OCI-LY1 (cell line): ENCODE data around the gene IQUB.
"Not testable (repeated sequence)": the region's sequence is repeated elsewhere in the genome, so short reads cannot be mapped to it uniquely, and the experiment has no call there.

Experiments used
- H2AFZ ChIP-seq: fragments of 200-600 bp; sonication (generic), shearing (Covaris generic); 2 replicates; pipeline ENCODE4 v1.6.0; 2014; ENCODE audit warnings: antibody characterized with exemption, mild to moderate bottlenecking, low read length
- H3F3A ChIP-seq: fragments of 200-600 bp; sonication (generic), shearing (Covaris generic); 2 replicates; pipeline ENCODE4 v1.6.0; 2014; ENCODE audit warnings: mild to moderate bottlenecking, antibody characterized with exemption, low read length, moderate library complexity; ENCODE audit not compliant: insufficient read depth
- H3K27ac ChIP-seq: fragments of 200-600 bp; sonication (generic); 2 replicates; pipeline ENCODE4 v1.5.1; 2014; ENCODE audit warnings: low read length, mixed run types, mild to moderate bottlenecking, low read depth; ENCODE audit not compliant: poor library complexity, severe bottlenecking
- H3K27me3 ChIP-seq: fragments of 200-600 bp; sonication (generic); 2 replicates; pipeline ENCODE4 v1.6.0; 2014; ENCODE audit warnings: antibody characterized with exemption, mild to moderate bottlenecking, low read length, moderate library complexity; ENCODE audit not compliant: insufficient read depth
- H3K36me3 ChIP-seq: fragments of 200-600 bp; sonication (generic); 2 replicates; pipeline ENCODE4 v1.6.1; 2014; ENCODE audit warnings: mild to moderate bottlenecking, antibody characterized with exemption, low read length, moderate library complexity, mixed read lengths; ENCODE audit not compliant: insufficient read depth
- H3K4me1 ChIP-seq: fragments of 200-600 bp; sonication (generic); 2 replicates; pipeline ENCODE4 v1.5.1; 2014; ENCODE audit warnings: mild to moderate bottlenecking, low read length, moderate library complexity; ENCODE audit not compliant: insufficient read depth, severe bottlenecking
- H3K4me2 ChIP-seq: fragments of 200-600 bp; sonication (generic), shearing (Covaris generic); 2 replicates; pipeline ENCODE4 v1.6.1; 2014; ENCODE audit warnings: low read length
- H3K4me3 ChIP-seq: fragments of 200-600 bp; sonication (generic); 2 replicates; pipeline ENCODE4 v1.5.1; 2014; ENCODE audit warnings: low read length, low read depth, mild to moderate bottlenecking, mixed read lengths; ENCODE audit not compliant: poor library complexity, severe bottlenecking
- H3K79me2 ChIP-seq: fragments of 200-600 bp; shearing (Covaris generic); 2 replicates; pipeline ENCODE4 v1.6.1; 2016; ENCODE audit warnings: mixed run types, low read length, mixed read lengths; ENCODE audit not compliant: insufficient read depth
- H3K9ac ChIP-seq: fragments of 200-600 bp; sonication (generic), shearing (Covaris generic); 2 replicates; pipeline ENCODE4 v1.6.1; 2014; ENCODE audit warnings: mild to moderate bottlenecking, low read length, mixed read lengths
- H3K9me2 ChIP-seq: fragments of 200-600 bp; sonication (generic), shearing (Covaris generic); 2 replicates; pipeline ENCODE4 v1.6.1; 2014; ENCODE audit warnings: low read depth, mild to moderate bottlenecking, low read length, mixed read lengths
- H3K9me3 ChIP-seq: fragments of 200-600 bp; shearing (Covaris generic); 2 replicates; pipeline ENCODE4 v1.6.1; 2014; ENCODE audit warnings: low read length, mixed read lengths
- H4K20me1 ChIP-seq: fragments of 200-600 bp; sonication (generic), shearing (Covaris generic); 2 replicates; pipeline ENCODE4 v1.6.0; 2016; ENCODE audit warnings: mild to moderate bottlenecking, low read length; ENCODE audit not compliant: insufficient read depth
- CTCF ChIP-seq: fragments of 200-600 bp; sonication (generic), shearing (Covaris generic); IDR thresholded peaks from 2 replicates; pipeline ENCODE4 v1.5.1; 2017; ENCODE audit warnings: mild to moderate bottlenecking, antibody characterized with exemption, low read length, moderate library complexity, mixed read lengths
- EZH2 ChIP-seq: fragments of 200-600 bp; sonication (generic), shearing (Covaris generic); IDR thresholded peaks from 2 replicates; pipeline ENCODE4 v1.8.0; 2017; ENCODE audit warnings: borderline replicate concordance, mixed run types, mild to moderate bottlenecking, antibody characterized with exemption, low read length, moderate library complexity, mixed read lengths

The IQUB gene

DNA sequence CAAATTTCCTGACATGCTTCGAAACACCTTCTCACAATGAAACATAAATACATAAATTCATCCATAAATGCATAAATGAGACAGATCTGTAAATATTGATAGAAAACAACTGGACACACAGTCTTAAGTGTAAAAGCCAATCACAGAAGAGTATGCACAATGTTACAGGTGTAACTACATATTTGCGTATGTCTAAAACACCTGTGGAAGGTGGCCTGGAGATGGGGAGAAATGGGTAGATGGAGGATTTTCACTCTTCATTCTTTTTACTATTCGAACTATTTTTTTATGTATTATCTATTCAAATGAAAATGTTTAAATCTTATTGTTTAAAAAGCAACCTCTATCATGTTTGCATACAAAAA, 860 bp downstream of the IQUB start:
- no peaks in the 10 kb centered on the region for H4K20me1 ChIP-seq
- no peak overlapping the region for H3K9ac ChIP-seq
- H3K36me3 ChIP-seq: no peaks in the 10 kb centered on the region
- H3K27ac ChIP-seq: no peak overlapping the region
- no peaks in the 10 kb centered on the region for H3K9me2 ChIP-seq
- TF ChIP-seq EZH2 (no peak), CTCF (no peak)
- no peaks in the 10 kb centered on the region for H3K9me3 ChIP-seq
- H3K4me2 ChIP-seq: peak overlapping the region; percentile 69; the same call in 1 of the 2 replicates
- no peaks in the 10 kb centered on the region for H3K79me2 ChIP-seq
- peaks cover 18% of the 10 kb centered on the region for H3K4me1 ChIP-seq
- peaks cover 12% of the 10 kb centered on the region for H3F3A ChIP-seq
- no peak overlapping the region for H2AFZ ChIP-seq
- H3K27me3 ChIP-seq: no peaks in the 10 kb centered on the region
- H3K4me3 ChIP-seq: no peak overlapping the region

GRCh38 chr7:123532788-123533552, 1.4 kb downstream of the IQUB start:
- Histone ChIP-seq H3K4me2 (peak overlapping the region; percentile 21; the same call in 1 of the 2 replicates), H3F3A (peaks cover 12% of the 10 kb centered on the region), H3K4me3 (peak overlapping the region; percentile 35), H3K4me1 (peaks cover 18% of the 10 kb centered on the region)
- not testable (repeated sequence) for H3K9me2 ChIP-seq, H4K20me1 ChIP-seq, H3K36me3 ChIP-seq, H3K9ac ChIP-seq, H2AFZ ChIP-seq, H3K79me2 ChIP-seq, H3K9me3 ChIP-seq, H3K27ac ChIP-seq, H3K27me3 ChIP-seq

- Histone ChIP-seq H3F3A (peaks cover 12% of the 10 kb centered on the region), H3K4me1 (peaks cover 18% of the 10 kb centered on the region)
- not testable (repeated sequence) for H3K79me2 ChIP-seq, H3K4me2 ChIP-seq, H2AFZ ChIP-seq, H3K36me3 ChIP-seq, H3K27me3 ChIP-seq, H3K9me3 ChIP-seq, H4K20me1 ChIP-seq, H3K27ac ChIP-seq, H3K9ac ChIP-seq, H3K4me3 ChIP-seq, H3K9me2 ChIP-seq
These were observed 2.1 kb downstream of the IQUB start for GRCh38 chr7:123532343-123532742.

DNA sequence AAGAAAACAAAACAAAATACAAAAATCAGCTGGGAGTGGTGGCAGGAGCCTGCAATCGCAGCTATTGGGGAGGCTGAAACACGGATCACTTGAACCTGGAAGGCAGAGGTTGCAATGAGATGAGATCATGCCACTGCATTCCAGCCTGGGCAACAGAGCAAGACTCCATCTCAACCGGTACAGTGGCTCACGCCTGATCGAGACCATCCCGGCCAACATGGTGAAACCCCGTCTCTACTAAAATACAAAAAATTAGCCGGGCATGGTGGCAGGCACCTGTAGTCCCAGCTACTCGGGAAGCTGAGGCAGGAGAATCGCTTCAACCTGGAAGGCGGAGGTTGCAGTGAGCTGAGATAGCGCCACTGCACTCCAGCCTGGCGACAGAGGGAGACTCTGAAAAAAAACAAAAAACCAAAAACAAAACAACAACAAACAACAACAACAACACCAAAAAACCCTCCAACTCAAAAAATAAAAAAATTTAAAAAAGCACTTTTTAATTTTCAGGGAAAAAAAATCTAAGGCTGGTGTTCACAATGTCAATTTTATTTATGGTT, 4.3 kb downstream of the IQUB start:
- H3K9me3 ChIP-seq, H4K20me1 ChIP-seq, H3K36me3 ChIP-seq, H3K9me2 ChIP-seq, H2AFZ ChIP-seq, H3K27me3 ChIP-seq, H3K4me2 ChIP-seq, H3K79me2 ChIP-seq, H3K27ac ChIP-seq, H3K4me3 ChIP-seq, H3K9ac ChIP-seq, H3F3A ChIP-seq, H3K4me1 ChIP-seq: not testable (repeated sequence)
